OCI-M2 (cell line): Measurements from ENCODE around the gene TMEM135.

Source experiments
- DNase-seq: peaks from one replicate; lab custom pipeline; 2025; ENCODE audit not compliant: unreplicated experiment; lab: John Stamatoyannopoulos, UW

Gene TMEM135

DNA sequence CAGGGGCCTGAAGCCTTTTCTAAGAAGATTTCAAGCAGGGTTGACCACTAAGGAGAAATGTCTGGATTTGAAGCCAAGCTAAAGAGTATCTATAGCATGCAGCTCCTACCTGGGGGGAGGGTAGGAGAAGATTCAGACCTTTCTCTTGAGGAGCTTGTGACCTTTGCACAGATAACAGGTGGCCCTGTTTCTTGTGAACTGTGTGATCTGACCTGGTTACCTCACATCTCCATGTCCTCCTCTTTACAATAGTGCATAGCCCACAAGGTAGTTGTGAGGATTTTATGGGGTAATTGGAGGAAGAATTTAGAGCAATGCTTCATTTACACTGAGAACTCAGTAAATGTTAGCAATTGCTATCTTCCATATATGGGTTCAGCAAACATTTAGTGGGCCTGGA lies 310.1 kb downstream of the TMEM135 start:
- DNase-seq: no peak

DNA sequence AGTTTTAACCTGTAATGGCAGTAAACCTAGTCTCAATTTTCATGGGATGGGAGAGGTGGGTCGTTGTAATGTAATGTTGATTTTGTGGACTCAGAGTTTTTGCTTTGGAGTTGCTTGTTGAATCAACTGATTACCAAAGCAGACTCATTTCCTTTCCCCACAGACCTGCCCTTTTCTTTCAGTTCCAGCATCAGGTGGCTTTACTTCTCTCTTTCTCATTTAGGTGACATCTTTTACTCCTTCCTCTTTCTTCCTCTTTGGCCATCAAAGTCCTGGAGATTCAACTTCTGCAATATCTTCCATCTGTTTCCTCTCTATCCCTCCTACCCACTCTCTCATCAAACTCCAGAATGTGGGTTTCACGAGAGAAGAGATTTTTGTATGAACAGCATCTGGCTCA lies 313.9 kb downstream of the TMEM135 start:
- no peak for DNase-seq

- no peak for DNase-seq
Observed at GRCh38 chr11:87352759-87353707, 315.3 kb downstream of the TMEM135 start.

- DNase-seq: no peak
Observed at GRCh38 chr11:87353771-87354345, 316.1 kb downstream of the TMEM135 start.

GRCh38 chr11:87355596-87355995 lies 317.9 kb downstream of the TMEM135 start:
- DNase-seq: no peak

GRCh38 chr11:87356428-87356827 lies 318.7 kb downstream of the TMEM135 start:
- no peak for DNase-seq

DNA sequence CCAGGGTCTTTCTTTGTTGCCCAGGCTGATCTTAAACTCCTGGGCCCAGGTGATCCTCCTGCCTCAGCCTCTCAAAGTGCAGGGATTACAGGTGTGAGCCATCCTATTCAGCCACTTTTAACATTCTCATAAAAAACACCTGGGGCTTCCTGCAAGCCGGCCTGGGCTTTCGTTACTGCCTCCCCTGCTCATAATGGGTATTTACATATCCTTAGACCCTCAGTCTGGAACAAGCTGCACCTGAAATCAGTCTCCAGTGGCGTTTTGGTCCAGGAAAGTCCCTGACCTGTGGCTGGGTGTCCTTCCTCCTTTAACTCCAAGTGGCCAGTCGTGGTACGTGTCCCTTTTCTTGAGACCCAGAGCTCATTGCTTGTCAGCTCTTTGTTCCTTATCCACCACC lies 320.7 kb downstream of the TMEM135 start:
- no peak for DNase-seq

GRCh38 chr11:87359401-87359800 lies 321.7 kb downstream of the TMEM135 start:
- DNase-seq: no peak

- DNase-seq: no peak
Observed at GRCh38 chr11:87361891-87362290, 324.2 kb downstream of the TMEM135 start.

GRCh38 chr11:87366346-87366745 lies 328.6 kb downstream of the TMEM135 start:
- DNase-seq: no peak

- no peak for DNase-seq
Observed at GRCh38 chr11:87366763-87367405, 329.1 kb downstream of the TMEM135 start.

GRCh38 chr11:87368151-87368550 lies 330.4 kb downstream of the TMEM135 start:
- no peak for DNase-seq

- no peak for DNase-seq
Observed at GRCh38 chr11:87368858-87369480, 331.2 kb downstream of the TMEM135 start.

DNA sequence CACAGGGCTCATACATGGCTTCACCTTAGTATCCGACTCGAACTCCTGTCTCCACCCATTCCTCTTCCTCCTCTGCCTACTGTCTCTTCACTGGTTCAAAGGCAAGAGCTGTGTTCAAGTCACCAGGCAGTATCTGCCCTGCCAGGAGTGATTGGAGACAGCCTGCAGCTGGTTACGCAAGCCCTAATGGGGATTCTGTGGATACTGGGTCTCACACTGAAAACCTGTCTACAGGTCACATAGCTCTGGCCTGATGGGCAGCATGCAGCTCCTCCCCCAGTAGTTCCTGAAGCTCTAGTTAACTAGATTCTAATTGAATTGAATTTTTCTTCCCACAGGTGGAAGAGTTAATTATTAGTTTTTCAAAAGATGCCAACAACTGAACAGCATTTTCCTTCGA lies 332.2 kb downstream of the TMEM135 start:
- no peak for DNase-seq

DNA sequence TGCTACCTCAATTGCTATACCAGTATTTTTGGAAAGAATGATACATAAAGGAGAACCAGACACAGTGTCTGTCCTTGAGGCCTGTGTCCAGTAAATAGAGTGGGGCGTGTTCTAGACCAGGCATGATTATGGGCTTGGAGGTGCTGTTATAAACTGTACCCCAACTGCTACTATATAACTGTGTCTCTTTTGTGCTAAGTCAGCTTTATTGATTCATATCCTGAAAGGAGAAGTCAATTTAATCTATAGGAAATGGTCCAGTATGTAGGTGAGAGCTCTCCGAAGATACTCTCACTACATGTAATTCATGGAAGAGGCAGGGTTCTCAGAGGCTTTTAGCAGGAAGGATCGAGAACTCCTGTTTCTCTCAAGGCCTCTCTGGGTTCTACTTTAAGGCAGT lies 334.3 kb downstream of the TMEM135 start:
- DNase-seq: no peak
